GDM1 (cell line): ENCODE data around the gene BSND.

Experiments
- DNase-seq: peaks from one replicate; lab custom pipeline; 2025; lab: John Stamatoyannopoulos, UW

BSND gene

GRCh38 chr1:55046871-55047270 is 48.1 kb downstream of the BSND start:
- DNase-seq, result no peak

- no peak for DNase-seq
These were observed 48.9 kb downstream of the BSND start for GRCh38 chr1:55047611-55048010.

- DNase-seq, result no peak
These were observed 49.9 kb downstream of the BSND start for GRCh38 chr1:55048453-55049270.

- no peak for DNase-seq
These were observed 50.7 kb downstream of the BSND start for GRCh38 chr1:55049271-55049913.

- no peak for DNase-seq
These were observed 51.2 kb downstream of the BSND start for GRCh38 chr1:55049914-55050278.

- DNase-seq, result no peak
These were observed 51.5 kb downstream of the BSND start for GRCh38 chr1:55050283-55050682.

- DNase-seq, result no peak
These were observed 52.4 kb downstream of the BSND start for GRCh38 chr1:55051169-55051568.

- no peak for DNase-seq
These were observed 52.9 kb downstream of the BSND start for GRCh38 chr1:55051621-55052020.

- no peak for DNase-seq
These were observed 53.7 kb downstream of the BSND start for GRCh38 chr1:55052221-55053142.

GRCh38 chr1:55053265-55053954 is 54.7 kb downstream of the BSND start:
- DNase-seq, result no peak

- DNase-seq, result no peak
These were observed 55.7 kb downstream of the BSND start for GRCh38 chr1:55054396-55054795.

- DNase-seq, result no peak
These were observed 56.5 kb downstream of the BSND start for GRCh38 chr1:55055084-55055882.

- no peak for DNase-seq
These were observed 57.4 kb downstream of the BSND start for GRCh38 chr1:55055951-55056631.

- DNase-seq, result no peak
These were observed 57.9 kb downstream of the BSND start for GRCh38 chr1:55056632-55056992.

- no peak for DNase-seq
These were observed 58.7 kb downstream of the BSND start for GRCh38 chr1:55057270-55057955.

- DNase-seq, result no peak
These were observed 59.2 kb downstream of the BSND start for GRCh38 chr1:55057956-55058298.

- DNase-seq, result no peak
These were observed 60.8 kb downstream of the BSND start for GRCh38 chr1:55059302-55060132.

GRCh38 chr1:55060133-55060999 is 61.6 kb downstream of the BSND start:
- DNase-seq, result no peak
